Kidney epithelial cell (primary cell): ENCODE data around the gene BIN2. TPM values are rescaled to one million over a fixed set of nuclear protein-coding genes. Genes with fewer than 3 reads are reported as not detected.

Source experiments
- DNase-seq: peaks from one replicate; pipeline ENCODE4 v3.0.0-alpha.2; 2010; ENCODE audit warnings: low read depth
- H3K27me3 ChIP-seq: 2 replicates; pipeline ENCODE4 v1.6.0; 2011; ENCODE audit warnings: low read length; ENCODE audit not compliant: control insufficient read depth, insufficient read depth
- H3K36me3 ChIP-seq: 2 replicates; pipeline ENCODE4 v1.5.1; 2011; ENCODE audit warnings: low read length; ENCODE audit not compliant: control insufficient read depth, insufficient read depth
- H3K4me3 ChIP-seq: 2 replicates; pipeline ENCODE4 v1.5.1; 2011; ENCODE audit warnings: low read depth, mild to moderate bottlenecking, control low read depth, low read length
- total RNA-seq: library from RNA; depleted of rRNA; stranded (reverse); fragments of >200 nt; gene quantifications from 2 replicates; pipeline ENCODE4 v1.2.3, GENCODE V29; 2015
- TF ChIP-seq, protein P1 (sequence below): IDR thresholded peaks from 2 replicates; pipeline ENCODE4 v1.5.1; 2011; ENCODE audit warnings: mild to moderate bottlenecking, moderate library complexity, low read length, control low read depth, inconsistent platforms; ENCODE audit not compliant: insufficient read depth, poor library complexity, severe bottlenecking

Gene BIN2
- total RNA-seq, 1 donor from 2014 or later, result not detected

DNA sequence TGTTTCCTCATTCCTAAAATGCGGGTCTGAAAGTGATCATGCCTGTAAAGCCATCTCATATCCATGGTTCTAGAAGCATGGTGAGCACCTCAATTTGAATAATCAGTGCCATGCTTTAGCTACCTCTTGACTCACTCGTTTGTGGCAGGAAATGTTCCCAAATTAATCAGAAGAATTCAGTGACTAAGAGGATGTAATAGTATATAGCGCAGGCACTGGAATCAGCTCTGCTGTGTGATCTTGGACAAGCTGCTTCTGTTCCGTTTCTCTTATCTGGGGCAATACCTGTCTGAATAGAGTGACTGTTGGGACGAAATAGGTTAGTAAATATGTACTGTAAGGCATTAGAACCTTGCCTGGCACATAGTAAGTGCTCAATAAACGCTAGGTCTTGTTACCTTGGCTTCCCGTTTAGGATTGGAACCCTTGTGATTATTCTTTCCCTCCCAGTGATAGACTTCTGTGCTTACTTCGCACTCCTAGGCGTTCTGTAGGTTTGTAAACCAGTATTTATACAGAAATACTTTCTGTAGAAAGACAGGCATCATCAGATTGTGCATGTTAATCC lies 52.9 kb downstream of the BIN2 start:
- TF ChIP-seq, protein P1, sequence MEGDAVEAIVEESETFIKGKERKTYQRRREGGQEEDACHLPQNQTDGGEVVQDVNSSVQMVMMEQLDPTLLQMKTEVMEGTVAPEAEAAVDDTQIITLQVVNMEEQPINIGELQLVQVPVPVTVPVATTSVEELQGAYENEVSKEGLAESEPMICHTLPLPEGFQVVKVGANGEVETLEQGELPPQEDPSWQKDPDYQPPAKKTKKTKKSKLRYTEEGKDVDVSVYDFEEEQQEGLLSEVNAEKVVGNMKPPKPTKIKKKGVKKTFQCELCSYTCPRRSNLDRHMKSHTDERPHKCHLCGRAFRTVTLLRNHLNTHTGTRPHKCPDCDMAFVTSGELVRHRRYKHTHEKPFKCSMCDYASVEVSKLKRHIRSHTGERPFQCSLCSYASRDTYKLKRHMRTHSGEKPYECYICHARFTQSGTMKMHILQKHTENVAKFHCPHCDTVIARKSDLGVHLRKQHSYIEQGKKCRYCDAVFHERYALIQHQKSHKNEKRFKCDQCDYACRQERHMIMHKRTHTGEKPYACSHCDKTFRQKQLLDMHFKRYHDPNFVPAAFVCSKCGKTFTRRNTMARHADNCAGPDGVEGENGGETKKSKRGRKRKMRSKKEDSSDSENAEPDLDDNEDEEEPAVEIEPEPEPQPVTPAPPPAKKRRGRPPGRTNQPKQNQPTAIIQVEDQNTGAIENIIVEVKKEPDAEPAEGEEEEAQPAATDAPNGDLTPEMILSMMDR, result no peak
- H3K4me3 ChIP-seq, result peak overlapping the region; percentile 66
- DNase-seq, result peak; percentile 73
- H3K36me3 ChIP-seq, result peaks cover 1% of the 10 kb centered on the region
- H3K27me3 ChIP-seq, result no peaks in the 10 kb centered on the region

DNA sequence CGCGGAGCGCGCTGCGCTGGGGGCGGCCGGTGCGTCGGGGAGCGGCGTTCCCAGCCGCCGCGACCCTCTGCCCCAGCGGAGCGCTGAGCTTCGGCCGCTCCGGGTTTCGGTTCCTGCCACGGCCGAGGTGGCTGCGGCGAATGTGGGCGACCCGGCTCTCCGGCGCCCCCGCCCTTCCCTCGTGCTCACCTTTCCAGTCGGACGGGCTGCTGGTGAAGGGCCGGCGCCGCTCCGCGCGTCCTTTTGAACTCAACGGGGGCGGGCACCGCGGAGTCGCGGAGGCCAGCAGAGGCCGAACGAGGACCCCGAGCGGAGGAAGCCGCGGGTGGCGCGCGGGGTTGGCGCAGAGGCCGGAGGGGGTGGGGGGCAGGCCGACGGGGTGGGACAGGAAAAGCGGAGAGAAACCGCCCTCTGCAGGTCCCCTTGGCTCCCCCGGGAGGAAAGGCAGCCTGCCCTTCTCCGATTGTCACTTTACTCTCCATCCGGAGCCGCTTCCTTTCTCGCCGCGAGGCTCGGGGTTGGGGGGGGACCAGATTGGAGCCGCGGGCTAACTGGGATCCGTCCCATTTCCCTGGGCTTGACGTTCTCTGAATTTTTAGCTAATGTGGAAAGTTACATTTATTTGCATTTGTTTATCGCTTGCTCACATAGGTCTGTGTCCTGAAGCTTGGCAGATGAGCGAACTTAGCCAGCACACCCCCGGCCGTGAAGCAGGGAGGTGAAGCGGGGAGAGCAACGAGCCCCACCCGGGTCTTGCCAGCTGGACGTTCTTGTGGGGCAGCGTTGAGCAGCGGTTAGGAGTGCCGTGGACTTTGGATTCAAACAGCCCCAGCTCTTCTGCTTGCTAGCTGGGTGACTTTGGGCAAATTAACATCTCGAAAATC lies 53.7 kb downstream of the BIN2 start, which contains the start of gene SMAGP:
Gene SMAGP, minus strand, starts transcription at position 349 of the 884 bp plus-strand sequence. CDS start 1,137 bp downstream, outside the sequence.
- TF ChIP-seq, protein P1, result no peak
- H3K27me3 ChIP-seq, result no peaks in the 10 kb centered on the region
- peak within 1 kb of the TSS; percentile 66 for H3K4me3 ChIP-seq
- no peak for DNase-seq
- peaks cover 1% of the 10 kb centered on the region for H3K36me3 ChIP-seq

DNA sequence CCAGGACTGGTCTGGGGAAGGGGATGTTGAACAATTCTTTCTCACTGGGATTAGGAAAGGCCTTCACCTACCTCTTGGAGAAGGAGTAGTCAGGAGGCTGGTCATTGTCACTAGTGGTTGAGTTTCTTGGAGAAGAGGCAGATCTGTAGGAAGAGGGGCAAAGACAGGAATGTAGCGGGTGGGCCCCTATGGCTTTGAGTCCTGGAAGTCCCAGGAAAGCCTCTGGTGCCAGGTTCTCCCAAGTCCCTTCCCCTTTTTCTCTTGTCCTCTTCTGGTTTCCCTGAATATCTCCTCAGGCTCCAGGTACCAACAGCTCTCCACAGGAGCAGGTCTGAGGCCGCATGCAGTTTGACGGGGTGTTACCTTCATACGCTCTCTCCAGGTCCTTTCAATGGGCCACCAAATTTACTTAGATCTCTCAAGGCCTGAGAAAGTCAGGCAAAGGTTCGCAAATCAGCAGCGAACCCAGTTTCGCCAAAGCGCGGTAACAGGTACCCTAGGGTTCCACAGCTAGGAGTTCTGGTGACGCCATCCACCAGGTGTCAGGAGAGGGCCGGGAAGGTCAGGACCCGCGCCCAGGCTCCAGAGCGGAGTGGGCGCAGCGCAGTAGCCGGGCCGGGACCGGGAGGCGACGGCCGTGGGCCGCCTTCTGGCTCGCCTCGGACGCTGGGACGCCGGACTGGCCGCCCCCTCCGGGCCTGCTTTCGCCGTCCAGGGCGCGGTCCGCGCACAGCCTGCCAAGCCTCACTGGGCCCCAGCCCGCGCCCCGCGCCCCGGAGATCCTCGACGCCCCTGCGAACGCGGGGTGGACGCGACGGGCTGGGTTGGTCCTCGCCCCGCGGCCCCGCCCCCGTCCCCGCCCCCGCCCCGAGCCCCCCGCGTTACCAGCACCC lies 54.6 kb downstream of the BIN2 start:
- H3K27me3 ChIP-seq, result no peaks in the 10 kb centered on the region
- peak overlapping the region; percentile 66 for H3K4me3 ChIP-seq
- TF ChIP-seq, protein P1, result peak; percentile 37
- H3K36me3 ChIP-seq, result peaks cover 1% of the 10 kb centered on the region
- no peak for DNase-seq

GRCh38 chr12:51265024-51265423 lies 59.0 kb downstream of the BIN2 start:
- TF ChIP-seq, protein P1, result no peak
- H3K4me3 ChIP-seq, result no peak overlapping the region
- H3K27me3 ChIP-seq, result no peaks in the 10 kb centered on the region
- DNase-seq, result no peak
- H3K36me3 ChIP-seq, result peaks cover 1% of the 10 kb centered on the region

GRCh38 chr12:51264297-51264696 lies 59.7 kb downstream of the BIN2 start:
- no peak overlapping the region for H3K4me3 ChIP-seq
- TF ChIP-seq, protein P1, result no peak
- peaks cover 1% of the 10 kb centered on the region for H3K36me3 ChIP-seq
- no peak for DNase-seq
- H3K27me3 ChIP-seq, result no peaks in the 10 kb centered on the region
